WI38 (cell line): ENCODE results near the gene ENOX2.

Source experiments
- H3K4me3 ChIP-seq: 2 replicates; pipeline ENCODE4 v1.5.1; 2011; ENCODE audit warnings: low read depth, mild to moderate bottlenecking, control low read depth, low read length
- CTCF ChIP-seq: IDR thresholded peaks from 2 replicates; pipeline ENCODE4 v1.5.1; 2012; ENCODE audit warnings: low read depth, mild to moderate bottlenecking, control low read depth, low read length

Gene ENOX2

GRCh38 chrX:130895299-130895698, 7.7 kb downstream of the ENOX2 start:
- TF ChIP-seq CTCF, result no peak

GRCh38 chrX:130893356-130894085, 9.5 kb downstream of the ENOX2 start:
- TF ChIP-seq CTCF, result no peak

More at GRCh38 chrX:130895299-130895698, 7.7 kb downstream of the ENOX2 start:
- no peak overlapping the region for H3K4me3 ChIP-seq

GRCh38 chrX:130887376-130887775, 15.6 kb downstream of the ENOX2 start:
- no peak overlapping the region for H3K4me3 ChIP-seq
- no peak for TF ChIP-seq CTCF

More at GRCh38 chrX:130893356-130894085, 9.5 kb downstream of the ENOX2 start:
- no peak overlapping the region for H3K4me3 ChIP-seq

- H3K4me3 ChIP-seq, result no peak overlapping the region
- TF ChIP-seq CTCF, result no peak
Observed at GRCh38 chrX:130885996-130886395, 17.0 kb downstream of the ENOX2 start.

- no peak for TF ChIP-seq CTCF
- no peak overlapping the region for H3K4me3 ChIP-seq
Observed at GRCh38 chrX:130885508-130885907, 17.5 kb downstream of the ENOX2 start.

- H3K4me3 ChIP-seq, result no peak overlapping the region
- no peak for TF ChIP-seq CTCF
Observed at GRCh38 chrX:130884627-130885026, 18.4 kb downstream of the ENOX2 start.

- H3K4me3 ChIP-seq, result no peak overlapping the region
- no peak for TF ChIP-seq CTCF
Observed at GRCh38 chrX:130879869-130880268, 23.1 kb downstream of the ENOX2 start.
